Measurements from ENCODE around the gene ATP1A3.
A peak's percentile ranks its signal among the peaks of the same experiment; 100 is the strongest.

ATP1A3 gene

DNA sequence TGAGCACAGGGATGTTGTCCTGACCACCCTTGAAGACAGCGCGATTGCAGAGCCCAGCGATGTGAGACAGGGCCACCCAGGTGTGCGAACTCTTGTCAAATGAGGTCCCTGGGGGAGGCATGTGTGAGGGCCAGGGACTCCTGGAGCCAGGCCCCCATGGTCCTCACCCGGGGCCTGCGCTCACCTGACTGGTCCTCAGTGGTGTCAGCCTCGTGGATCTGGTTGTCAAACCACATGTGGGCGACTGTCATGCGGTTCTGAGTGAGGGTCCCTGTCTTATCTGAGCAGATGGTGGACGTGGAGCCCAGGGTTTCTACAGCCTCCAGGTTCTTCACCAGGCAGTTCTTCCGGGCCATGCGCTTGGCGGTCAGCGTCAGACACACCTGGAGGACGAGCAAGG, 12.3 kb downstream of the ATP1A3 start:
- DNase-seq: no peak

DNA sequence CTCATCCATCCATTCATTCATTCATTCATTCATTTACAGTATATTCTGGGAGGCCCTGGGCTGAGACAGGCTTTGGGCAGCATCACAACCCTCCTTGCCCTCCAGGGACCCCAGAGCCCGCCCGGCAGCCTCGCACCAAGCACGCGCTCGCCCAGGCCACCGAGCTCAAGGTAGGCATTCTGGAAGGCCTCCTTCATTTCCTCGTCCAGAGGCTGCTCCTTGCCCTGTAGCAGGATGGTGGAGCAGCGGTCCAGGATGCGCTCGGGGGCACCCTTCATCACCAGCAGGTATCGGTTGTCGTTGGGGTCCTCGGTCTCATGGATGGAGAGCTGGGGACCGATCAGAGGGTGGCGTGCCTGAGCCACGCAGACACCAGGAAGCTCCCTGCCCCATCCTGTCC, 15.6 kb downstream of the ATP1A3 start:
- no peak for DNase-seq

DNA sequence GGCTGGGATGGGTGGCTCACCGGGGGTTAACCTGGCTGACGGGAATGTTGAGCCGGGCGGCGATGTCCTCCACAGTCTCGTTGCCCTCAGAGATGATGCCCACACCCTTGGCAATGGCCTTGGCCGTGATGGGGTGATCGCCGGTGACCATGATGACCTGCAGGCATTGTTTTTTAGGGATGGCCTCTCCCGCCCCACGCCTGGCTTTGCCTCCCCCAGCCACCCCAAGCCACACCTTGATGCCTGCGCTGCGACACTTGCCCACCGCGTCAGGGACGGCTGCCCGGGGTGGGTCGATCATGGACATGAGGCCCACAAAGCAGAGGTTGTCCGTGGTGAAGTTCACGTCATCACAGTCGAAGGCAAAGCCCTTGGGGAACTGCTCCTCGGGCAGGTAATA, 16.1 kb downstream of the ATP1A3 start:
- no peak for DNase-seq

DNA sequence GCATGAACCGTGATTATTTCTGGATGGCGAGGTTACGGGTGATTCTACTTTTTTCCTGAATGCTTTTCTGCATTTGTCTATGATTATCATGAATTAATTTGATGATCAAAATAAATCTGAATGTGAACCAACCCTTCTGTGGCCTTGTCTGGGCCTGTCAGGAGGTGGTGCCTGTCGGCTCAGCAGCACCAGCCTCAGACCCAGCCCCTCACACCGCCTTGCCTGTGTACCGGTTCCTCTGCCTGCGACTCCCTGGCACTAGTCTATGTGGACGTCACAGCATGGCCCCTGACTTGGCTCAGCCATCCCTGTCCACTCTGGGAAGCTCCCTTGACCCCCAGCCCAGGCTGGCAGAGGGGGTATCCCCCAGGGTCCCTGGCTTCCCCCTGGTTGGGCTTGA, 19.4 kb downstream of the ATP1A3 start:
- DNase-seq: no peak

DNA sequence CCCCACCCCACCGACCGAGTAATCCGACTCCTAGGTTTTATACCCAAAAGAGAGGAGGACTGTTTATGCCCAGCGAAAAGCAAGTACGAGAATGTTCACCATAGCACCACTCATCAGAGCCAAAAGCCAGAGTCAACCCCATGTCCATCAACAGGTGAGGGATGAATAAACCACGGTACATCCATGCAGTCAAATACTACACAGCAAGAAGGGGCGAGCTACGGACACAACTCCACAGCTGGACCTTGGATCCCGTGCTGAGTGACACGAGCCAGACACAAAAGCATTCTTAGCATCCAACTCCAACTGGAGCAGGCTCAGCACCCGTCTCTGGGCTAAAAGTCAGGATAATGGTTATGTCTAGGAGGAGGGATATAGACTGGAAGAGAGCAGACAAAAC, 22.7 kb downstream of the ATP1A3 start:
- no peak for DNase-seq

DNA sequence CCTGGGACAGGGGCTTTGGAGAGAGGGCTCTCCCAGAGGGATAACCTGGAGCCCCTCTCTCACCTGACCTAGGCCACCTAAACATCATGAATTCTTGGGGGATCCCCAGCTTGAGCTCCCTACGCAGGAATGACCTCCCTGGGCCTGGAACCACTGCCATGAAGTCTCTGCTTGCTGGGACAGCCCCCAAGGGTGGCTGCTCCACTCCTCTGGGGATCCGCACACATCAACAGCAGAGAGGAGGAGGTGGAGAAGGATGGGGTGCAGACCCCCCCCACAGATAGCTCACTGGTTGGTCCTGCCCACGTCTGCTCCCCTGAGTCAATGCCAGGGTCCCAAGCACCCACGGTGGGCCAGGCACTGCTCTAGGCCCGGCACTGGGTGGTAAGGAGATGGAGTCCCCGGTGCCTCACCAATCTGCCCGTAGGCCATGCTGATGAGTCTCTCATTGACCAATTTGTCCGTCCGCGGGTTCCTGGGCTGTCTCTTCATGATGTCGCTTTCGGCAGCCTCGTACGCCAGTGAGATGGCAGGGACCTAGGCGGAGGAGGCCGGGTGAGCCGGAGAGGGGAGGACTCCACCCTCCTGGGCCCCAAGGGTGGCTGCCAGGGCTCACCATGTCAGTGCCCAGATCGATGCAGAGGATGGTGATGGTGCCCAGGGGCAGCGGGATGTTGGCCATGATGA, 24.1 kb downstream of the ATP1A3 start:
- DNase-seq: no peak

DNA sequence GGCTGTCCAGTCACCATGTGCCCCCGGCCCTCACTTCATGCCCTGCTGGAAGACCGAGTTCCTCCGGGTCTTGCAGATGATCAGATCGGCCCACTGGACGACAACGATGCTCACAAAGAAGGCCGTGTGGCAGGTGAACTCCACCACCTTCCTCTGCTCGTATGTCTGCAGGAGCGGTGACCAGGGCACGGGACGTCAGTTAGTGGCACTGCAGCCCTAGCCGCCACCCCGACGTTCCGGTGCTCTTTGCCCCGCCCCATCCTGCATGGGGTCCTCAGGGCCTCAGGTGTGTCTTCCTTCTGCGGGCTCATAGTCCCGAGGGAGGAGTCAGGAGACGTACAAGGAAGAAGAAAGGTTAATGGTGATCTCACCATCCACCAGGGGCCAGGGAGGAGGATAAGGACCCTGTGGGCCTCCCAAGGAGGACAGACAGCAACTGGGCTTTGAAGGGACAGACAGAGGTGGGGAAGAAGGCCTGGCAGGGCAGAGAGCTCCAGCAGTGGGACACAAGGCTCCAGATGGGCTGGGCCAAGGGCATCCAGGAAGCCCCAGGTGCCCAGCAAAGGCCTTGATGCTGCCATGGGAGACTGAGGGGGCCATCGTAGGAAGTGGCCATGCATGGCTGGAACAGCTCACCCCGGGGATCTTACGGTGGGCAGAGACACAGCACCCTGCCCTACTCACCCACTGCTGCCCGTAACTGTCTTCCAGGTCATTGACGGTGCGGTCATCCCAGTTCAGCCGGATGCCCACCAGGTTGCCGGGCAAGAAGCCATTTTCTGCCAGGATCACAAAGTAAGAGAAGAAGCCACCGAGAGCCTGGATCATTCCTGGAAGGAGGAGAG, 25.1 kb downstream of the ATP1A3 start:
- no peak for DNase-seq

DNA sequence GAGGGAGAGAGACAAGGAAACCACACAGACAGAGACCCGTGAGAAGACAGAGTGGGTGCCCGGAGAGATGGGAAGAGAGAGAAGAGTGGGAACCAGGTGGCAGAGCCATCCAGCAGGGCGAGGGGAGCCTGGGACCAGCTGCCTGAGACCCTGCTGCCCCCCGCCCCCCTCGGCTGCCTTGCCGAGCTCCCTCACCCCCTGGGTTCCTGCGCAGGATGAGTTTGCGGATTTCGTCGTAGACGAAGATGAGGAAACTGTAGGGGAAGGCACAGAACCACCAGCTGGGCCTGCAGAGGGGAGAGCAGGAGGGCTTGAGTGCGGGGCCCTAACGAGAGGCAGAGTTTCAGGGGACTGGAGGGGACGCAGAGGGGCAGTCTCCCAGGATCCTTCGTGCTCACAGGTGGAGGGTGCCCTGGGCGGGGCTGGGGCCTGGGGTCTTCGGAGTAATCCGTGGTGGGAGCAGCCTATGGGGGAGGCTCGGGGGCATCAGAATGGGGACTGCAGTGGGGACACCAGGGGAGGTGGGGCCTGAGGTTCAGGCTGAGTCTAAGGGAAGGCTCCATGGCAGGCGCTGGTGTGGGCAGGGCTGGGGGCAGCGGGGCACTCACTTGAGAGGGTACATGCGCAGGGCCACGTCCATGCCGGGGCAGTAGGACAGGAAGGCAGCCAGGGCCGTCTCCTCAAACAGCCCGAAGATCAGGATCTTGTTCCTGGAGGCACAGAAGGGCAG, 26.8 kb downstream of the ATP1A3 start:
- DNase-seq: no peak

DNA sequence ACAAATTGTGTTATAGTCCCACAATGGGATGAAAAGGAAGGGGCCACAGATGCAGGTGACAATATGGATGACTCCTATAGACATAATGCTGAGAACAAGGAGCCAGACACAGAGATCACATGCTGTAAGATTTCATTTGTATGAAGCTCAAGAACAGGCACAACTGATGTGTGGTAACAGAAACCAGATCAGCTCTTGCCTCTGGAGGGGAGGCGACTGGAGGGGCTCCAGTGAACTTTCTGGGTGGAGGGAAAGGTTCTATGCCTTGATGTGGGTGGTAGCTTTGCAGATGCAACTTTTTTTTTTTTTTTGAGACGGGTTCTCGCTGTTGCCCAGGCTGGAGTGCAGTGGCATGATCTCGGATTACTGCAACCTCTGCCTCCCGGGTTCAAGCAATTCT, 28.9 kb downstream of the ATP1A3 start:
- DNase-seq: no peak

DNA sequence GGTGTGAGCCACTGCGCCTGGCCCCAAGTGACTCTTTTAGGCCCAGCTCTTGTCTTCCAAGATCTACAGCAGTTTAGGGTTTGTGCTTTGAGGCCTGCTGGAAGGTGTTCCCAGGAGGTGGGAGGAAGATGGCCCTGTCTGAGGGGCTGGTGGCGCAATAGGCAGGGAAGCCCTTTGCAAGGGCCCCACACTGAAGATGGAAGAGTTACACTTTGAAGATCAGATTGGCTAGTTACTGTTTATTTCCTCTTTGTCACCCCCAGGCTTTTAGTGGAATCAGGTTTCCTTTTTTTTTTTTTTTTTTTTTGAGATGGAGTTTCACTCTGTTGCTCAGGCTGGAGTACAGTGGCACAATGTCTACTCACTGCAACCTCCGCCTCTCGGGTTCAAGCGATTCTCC, 33.1 kb downstream of the ATP1A3 start:
- DNase-seq: no peak

DNA sequence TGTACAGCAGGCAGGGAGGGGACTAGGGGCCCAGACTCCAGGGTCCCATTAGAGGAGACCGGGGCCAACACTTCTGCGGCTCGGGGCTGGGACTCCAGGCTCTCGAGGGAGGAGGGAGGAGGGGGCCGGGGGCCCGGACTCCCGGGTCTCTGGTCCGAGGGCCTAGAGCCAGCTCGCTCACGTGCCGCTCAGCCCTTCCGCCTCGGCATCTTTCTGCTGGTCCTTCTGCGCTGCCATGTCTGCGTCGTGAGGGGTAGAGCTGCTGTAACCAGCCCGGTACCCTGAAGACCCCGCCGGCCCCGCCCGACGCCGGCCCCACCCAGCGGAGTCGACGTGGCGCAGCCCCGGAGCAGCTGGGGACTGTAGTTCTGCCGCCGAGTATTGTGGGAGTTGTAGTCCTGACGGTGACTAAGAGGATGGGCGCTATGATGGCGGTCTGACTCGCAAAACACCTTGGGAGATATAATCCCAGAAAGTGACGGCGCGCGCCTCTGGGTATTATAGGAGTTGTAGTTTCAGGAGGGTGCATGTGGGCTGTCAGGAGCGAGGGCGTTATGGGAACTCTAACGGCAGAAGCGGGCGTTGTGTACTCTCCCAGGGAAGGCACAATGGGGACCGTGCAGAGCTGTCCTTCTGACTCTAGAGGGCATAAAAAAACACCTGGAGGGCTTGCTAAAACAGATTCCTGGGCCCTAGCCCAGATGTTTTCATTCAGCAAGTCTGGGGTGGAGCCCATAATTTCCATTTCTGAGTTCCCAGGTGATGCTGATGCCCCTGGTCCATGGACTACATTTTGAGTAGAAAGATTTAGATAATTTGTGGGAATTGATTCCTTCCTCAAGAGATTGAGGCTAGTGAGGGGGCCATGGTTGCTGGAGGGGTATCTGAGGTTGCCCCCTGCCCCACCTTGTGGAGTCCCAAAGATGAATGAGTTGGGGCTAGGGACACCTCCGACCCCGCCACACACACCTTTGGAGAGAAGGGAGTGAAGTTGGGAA, 34.7 kb downstream of the ATP1A3 start, which contains the start of gene RABAC1:
Gene RABAC1 (minus strand): TSS at position 266 of the 998 bp plus-strand sequence. CDS start 29 bp downstream, at position 237.
- DNase-seq: peak; percentile 92

DNA sequence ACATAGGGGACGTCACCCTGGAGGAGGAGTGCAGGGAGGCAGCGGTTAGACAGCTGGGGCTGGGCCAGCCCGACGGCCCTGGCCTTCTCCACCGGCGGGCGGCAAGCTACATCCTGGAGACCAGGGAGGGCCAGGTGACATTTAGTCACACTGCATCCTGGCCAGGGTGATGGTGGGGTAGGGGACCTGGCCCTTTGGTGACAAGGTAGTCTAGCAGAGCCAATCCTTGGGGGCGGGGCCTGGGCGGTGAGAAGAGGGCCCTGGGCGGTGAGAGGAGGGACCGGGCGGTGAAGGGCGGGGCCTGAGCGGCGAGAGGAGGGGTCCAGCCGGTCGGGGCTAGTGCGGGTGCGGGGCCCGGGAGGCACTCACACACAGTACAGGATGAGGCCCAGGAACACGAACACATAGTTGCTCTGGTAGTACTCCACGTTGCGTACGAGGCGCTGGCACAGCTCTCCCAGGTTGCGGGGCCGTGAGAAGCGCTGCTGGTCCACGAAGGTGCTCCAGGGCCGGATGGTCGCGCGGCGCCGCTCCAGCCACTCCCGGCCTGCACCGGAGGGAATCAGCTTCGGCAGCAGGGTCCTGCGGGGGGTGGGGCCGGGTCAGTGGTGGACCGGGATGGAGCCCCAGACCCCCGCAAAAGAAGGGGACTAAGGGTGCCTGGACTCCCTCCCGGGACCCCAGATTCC, 35.5 kb downstream of the ATP1A3 start:
- DNase-seq: peak; percentile 65

DNA sequence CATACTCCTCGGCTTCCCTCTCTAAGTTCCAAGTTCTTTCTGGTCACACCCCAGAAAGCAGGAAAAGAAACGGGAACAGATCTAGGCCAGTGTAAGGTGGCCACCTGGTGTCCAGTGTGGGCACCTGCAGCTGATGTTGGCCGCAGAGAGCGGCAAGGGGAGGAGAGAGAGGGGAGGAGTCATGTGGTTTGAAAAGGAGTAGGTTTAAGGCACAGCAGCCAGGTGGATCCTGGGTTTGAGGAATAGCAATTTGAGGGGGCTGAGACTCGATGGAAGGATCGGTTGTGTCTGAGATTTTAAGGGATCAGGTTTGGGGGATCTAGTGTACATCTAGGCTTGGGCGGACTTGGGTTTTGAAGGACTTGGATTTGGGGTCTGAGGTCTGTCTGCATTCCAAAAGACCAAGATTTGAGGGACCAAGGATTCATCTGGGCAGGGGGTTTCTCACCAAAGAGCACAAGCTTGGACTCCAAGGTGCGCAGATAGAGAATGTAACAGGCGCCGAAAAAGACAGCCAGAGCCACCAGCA, 36.1 kb downstream of the ATP1A3 start:
- peak; percentile 73 for DNase-seq

DNA sequence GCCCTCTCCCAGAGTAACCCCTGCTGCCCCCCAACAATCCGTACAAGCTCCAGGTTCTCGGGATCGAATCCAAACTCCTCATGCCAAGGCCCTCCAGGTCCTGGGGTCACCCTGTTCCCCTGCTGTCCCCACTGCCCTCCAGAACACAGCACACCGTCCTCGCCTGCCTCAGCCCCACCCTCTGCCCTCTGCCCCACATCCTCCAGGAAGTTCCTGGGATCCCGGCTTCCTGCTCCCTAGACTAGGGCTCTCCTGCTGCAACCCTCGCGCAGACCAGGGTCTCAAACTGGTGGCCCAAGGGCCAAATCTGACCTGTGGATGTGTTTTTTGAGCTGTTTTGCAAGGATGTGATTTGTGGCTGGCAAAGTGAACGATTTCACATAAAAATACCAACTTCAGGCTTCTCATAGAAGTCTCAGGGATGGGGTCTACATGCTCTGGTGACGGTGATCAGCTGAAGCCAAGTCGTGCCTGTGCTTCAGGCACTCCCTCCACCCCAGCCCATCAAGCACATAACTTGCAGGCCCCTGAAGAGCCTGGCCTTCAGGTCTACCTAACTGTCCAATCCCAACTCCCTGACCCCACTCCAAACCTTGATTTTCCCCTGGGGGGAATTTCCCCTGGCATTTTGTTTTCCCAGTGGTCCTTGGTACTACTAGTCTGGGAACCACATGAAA, 36.7 kb downstream of the ATP1A3 start:
- DNase-seq: no peak

DNA sequence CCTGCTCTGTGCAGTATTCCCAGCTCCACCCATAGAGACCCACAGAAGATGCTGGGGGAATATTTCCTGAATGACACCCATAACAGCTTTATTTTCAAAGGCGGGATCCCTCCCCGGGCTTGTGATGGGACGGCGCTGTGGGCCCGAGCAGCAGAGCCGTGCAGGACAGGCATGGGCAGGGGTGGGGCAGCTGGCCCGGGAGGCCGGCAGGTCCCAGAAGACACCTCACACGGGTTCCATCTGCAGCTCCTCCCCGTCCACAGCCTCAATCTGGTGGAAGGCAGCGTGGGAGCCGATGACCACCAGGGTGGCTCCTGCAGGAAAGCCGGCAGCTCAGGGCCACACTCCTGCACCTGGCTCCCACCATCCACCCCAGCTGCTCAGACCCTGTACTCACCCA, 37.4 kb downstream of the ATP1A3 start:
- DNase-seq: no peak

DNA sequence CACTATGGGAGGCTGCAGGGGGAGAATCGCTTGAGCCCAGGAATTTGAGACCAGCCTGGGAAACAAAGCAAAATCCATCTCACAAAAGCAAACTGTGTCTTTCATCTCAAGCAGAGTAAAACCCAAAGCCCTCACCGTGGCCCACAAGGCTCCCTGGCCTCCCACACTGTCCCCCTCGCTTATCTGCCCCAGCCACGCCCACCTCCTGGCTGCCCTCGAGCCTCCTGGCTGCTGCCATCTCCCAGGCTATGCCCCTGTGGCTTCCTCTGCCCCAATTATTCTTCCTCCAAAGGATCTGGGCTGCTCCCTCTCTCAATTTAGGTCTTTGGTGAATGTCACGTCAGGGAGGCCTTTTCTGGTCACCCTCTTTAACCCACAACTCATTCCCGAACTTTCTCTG, 38.5 kb downstream of the ATP1A3 start:
- no peak for DNase-seq

DNA sequence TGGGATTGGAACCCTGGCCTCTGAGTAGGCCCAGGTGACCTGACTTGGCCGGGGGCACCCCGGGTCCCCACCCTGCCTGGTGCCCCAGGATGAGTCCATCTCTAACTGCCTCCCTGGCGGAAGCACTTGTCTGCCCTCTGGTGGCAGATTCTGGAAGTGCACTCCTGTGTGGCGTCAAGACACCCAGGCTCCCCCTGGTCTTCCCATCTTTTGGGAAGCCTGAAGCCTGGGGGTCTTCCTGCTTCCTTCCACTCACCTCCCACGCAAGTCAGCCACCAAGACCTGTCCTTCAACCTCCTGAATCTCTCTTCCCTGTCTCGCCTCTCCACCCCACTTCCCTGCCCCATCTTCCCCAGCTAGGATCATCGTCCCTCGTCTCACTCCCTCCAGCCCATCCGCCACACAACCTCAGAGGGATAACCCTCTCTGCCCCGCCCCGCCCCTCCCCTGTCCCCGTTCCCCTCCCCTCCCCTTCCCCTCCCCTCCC, 42.3 kb downstream of the ATP1A3 start:
- DNase-seq: peak; percentile 56

DNA sequence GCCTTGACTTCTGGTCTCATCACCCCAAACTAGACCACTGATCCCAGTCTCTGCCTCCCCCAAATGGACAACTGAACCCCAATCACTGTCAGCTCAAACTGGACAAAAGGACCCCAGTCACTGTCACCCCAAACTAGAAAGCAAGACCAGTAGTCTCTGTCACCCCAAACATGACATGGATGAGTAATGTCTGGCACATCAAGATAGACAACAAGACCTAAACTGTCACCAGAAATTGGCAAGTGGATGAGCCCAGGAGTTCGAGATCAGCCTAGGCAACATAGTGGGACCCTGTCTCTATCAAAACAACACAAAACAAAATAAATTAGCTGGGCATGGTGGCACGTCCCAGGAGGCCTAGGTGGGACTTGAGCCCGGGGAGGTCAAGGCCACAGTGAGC, 46.9 kb downstream of the ATP1A3 start:
- DNase-seq: no peak

DNA sequence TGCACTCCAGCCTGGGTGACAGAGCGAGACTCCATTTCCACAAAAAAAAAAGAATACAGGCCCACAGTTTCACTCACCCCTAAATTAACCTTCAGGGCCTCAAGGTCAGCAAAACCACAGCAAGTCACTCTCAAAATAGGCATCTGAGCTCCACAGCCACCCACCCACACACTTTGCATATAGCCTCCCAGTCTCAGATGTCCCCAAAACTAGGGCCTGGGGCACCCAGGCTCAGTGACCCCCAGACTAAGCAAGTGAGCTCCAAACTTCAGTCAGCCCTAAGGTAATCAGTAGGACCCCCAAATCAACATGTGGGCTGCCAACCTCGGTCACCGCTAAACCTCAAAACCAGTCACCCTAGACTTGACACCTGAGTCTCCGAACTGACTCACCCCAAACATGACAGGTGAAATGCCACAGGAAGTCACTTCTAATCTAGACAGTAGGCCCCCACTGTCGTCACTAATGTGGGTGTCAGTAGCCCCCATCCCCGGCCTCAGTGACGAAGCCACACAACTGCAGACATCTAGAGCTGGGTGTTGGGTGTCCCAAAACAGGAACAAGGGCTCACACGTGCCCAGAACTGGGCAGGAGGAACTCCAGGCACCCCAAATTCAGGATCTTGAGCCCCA, 48.8 kb downstream of the ATP1A3 start:
- DNase-seq: no peak

DNA sequence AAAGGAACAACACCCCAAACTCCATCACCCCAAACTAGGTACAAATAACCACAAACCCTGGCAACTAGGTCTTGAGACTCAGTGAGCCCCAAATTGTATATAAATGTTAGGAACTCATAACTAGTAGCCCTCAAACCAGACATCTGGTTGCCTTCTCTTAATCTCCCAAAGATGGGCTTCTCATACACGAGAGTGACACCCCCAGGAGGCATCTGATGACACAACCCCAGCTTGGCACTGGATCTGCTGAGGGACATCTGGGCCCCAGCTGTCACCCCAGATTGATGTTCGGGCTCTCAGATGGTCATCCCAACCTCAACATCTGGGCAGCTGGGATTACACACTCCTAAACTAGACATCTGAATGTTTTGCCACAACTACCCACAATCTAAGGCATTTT, 49.7 kb downstream of the ATP1A3 start:
- no peak for DNase-seq

Measured in COR-L47 (cell line).